ENCODE measurements around the gene CYP26C1. TPM values are rescaled to one million over a fixed set of nuclear protein-coding genes. Genes with fewer than 3 reads are reported as not detected.

The CYP26C1 gene
- total RNA-seq, 1 experiment from 2014 or later: 0.07 TPM

- DNase-seq (ENCODE audit: low read depth, low spot score): no peak
- RAD21 ChIA-PET (ENCODE audit: low non-redundant PET in 1 of 2, low total read pairs in 2 of 2, uncharacterized antibody in 2 of 2, unreplicated experiment in 2 of 2): no interaction called here
These were observed 5.9 kb downstream of the CYP26C1 start for GRCh38 chr10:93066544-93066913.

More at GRCh38 chr10:93066544-93066913, 5.9 kb downstream of the CYP26C1 start:
- CTCF ChIA-PET: no interaction called here
- no peaks in the 10 kb centered on the region for H4K20me1 ChIP-seq (ENCODE audit: insufficient read depth)
- no peaks in the 10 kb centered on the region for H3K4me1 ChIP-seq (ENCODE audit: control insufficient read depth in 1 of 2, insufficient read depth in 2 of 2, low read length in 2 of 2)
- H3K9me3 ChIP-seq (ENCODE audit: control insufficient read depth in 1 of 2, insufficient read depth in 1 of 2, low read depth in 1 of 2, low read length in 2 of 2): no peaks in the 10 kb centered on the region
- intact Hi-C loops (cut with micrococcal nuclease): no loop called here
- no peak overlapping the region for H3K27ac ChIP-seq (ENCODE audit: low read depth, low read length)
- POLR2A ChIA-PET: no interaction called here
- no peak overlapping the region for H3K4me3 ChIP-seq (replicated peaks in 1 of 2; ENCODE audit: low read depth in 1 of 2, low read length in 2 of 2)
- H2AFZ ChIP-seq (ENCODE audit: low read depth, low read length, poor library complexity, severe bottlenecking): no peak overlapping the region
- H3K9me2 ChIP-seq (ENCODE audit: insufficient read depth): no peaks in the 10 kb centered on the region
- no peak for ATAC-seq
- H3K27me3 ChIP-seq (ENCODE audit: insufficient read depth, low read length): no peaks in the 10 kb centered on the region
- no peak overlapping the region for H3K9ac ChIP-seq (ENCODE audit: low read length)
- H3K36me3 ChIP-seq (ENCODE audit: control insufficient read depth in 1 of 2, insufficient read depth in 2 of 2, low read length in 2 of 2): no peaks in the 10 kb centered on the region
- no peaks in the 10 kb centered on the region for H3K79me2 ChIP-seq (ENCODE audit: insufficient read depth, low read length)
- no peak overlapping the region for H3K4me2 ChIP-seq (ENCODE audit: low read length)
- BruUV-seq (replicated peaks): no TSS peak
- TF ChIP-seq EZH2phosphoT487 (IDR thresholded peaks at IDR 0.05; ENCODE audit: borderline replicate concordance) (no peak), REST (IDR thresholded peaks at IDR 0.05; ENCODE audit: low read depth) (no peak), MAX (IDR thresholded peaks at IDR 0.05) (no peak), CBX3 (IDR thresholded peaks at IDR 0.05; ENCODE audit: low read depth) (no peak), ELF1 (IDR thresholded peaks at IDR 0.05; ENCODE audit: borderline replicate concordance, low read depth) (no peak), CEBPB (IDR thresholded peaks at IDR 0.05; ENCODE audit: low read depth) (no peak), JUND (IDR thresholded peaks at IDR 0.05) (no peak), CTCF (IDR thresholded peaks at IDR 0.05 in 2 of 3, conservative IDR thresholded peaks at IDR 0.05 in 1 of 3; ENCODE audit: borderline replicate concordance in 1 of 3, insufficient read depth in 1 of 3, low read depth in 2 of 3, low read length in 2 of 3) (no peak), YY1 (IDR thresholded peaks at IDR 0.05; ENCODE audit: extremely low read depth, insufficient replicate concordance, low read depth, low read length) (no peak), ZBTB33 (IDR thresholded peaks at IDR 0.05; ENCODE audit: extremely low read depth, insufficient replicate concordance, low read length) (no peak), EGR1 (IDR thresholded peaks at IDR 0.05; ENCODE audit: low read depth) (no peak), RAD21 (IDR thresholded peaks at IDR 0.05; ENCODE audit: low read depth) (no peak), POLR2A (IDR thresholded peaks at IDR 0.05; ENCODE audit: borderline replicate concordance, extremely low read depth, insufficient read depth, insufficient read length) (no peak)

All from HCT116 (cell line).